DMS 273 (cell line): ENCODE data around the gene RNF114.
"Not testable (repeated sequence)": the region's sequence is repeated elsewhere in the genome, so short reads cannot be mapped to it uniquely, and the experiment has no call there.

ENCODE experiments used
- DNase-seq: peaks from one replicate; lab custom pipeline; 2025; ENCODE audit not compliant: unreplicated experiment; lab: John Stamatoyannopoulos, UW

The RNF114 gene

GRCh38 chr20:49925901-49926454, 10.2 kb upstream of the RNF114 start:
- DNase-seq: no peak

GRCh38 chr20:49928411-49929141, 7.6 kb upstream of the RNF114 start:
- peak; percentile 89 for DNase-seq

GRCh38 chr20:49929142-49929494, 7.1 kb upstream of the RNF114 start:
- DNase-seq: no peak

- peak; percentile 58 for DNase-seq
Measured at GRCh38 chr20:49935746-49936152, 448 bp upstream of the RNF114 start.

GRCh38 chr20:49937027-49937929, 1.1 kb downstream of the RNF114 start:
- peak; percentile 72 for DNase-seq

- DNase-seq: peak; percentile 77
Measured at GRCh38 chr20:49938173-49939163, 2.3 kb downstream of the RNF114 start.

GRCh38 chr20:49941456-49941855, 5.3 kb downstream of the RNF114 start:
- DNase-seq: no peak

GRCh38 chr20:49942303-49942702, 6.1 kb downstream of the RNF114 start:
- no peak for DNase-seq

- DNase-seq: no peak
Measured at GRCh38 chr20:49942942-49943341, 6.7 kb downstream of the RNF114 start.

GRCh38 chr20:49945306-49945700, 9.1 kb downstream of the RNF114 start:
- DNase-seq: no peak

GRCh38 chr20:49945701-49946477, 9.7 kb downstream of the RNF114 start:
- no peak for DNase-seq

- DNase-seq: no peak
Measured at GRCh38 chr20:49948178-49948577, 12.0 kb downstream of the RNF114 start.

GRCh38 chr20:49948809-49949507, 12.8 kb downstream of the RNF114 start:
- no peak for DNase-seq

- no peak for DNase-seq
Measured at GRCh38 chr20:49951151-49951550, 15.0 kb downstream of the RNF114 start.

- DNase-seq: no peak
Measured at GRCh38 chr20:49955167-49955566, 19.0 kb downstream of the RNF114 start.

- not testable (repeated sequence) for DNase-seq
Measured at GRCh38 chr20:49955830-49956396, 19.7 kb downstream of the RNF114 start.

GRCh38 chr20:49956689-49957088, 20.5 kb downstream of the RNF114 start:
- DNase-seq: no peak

- peak; percentile 27 for DNase-seq
Measured at GRCh38 chr20:49957089-49957938, 21.1 kb downstream of the RNF114 start.
